ENCODE results near the gene SH3GL1. TPM values are rescaled to one million over a fixed set of nuclear protein-coding genes. Genes with fewer than 3 reads are reported as not detected.

SH3GL1 gene
- total RNA-seq, 2 experiments from 2014 or later = 33.2 to 38.9 TPM

GRCh38 chr19:4389064-4389375 is 11.3 kb downstream of the SH3GL1 start:
- H3K9me2 ChIP-seq (ENCODE audit: insufficient read depth, low read length) = no peaks in the 10 kb centered on the region
- H4K20me1 ChIP-seq (ENCODE audit: insufficient read depth, low read length) = no peaks in the 10 kb centered on the region; the same call in 1 of the 2 replicates
- no TSS peak for BruUV-seq (replicated peaks)
- H3K36me3 ChIP-seq (ENCODE audit: insufficient read depth, low read length) = peaks cover 37% of the 10 kb centered on the region; the same call in 1 of the 2 replicates
- H3K4me3 ChIP-seq (ENCODE audit: low read depth, low read length, poor library complexity, severe bottlenecking) = no peak overlapping the region
- H3K27ac ChIP-seq (ENCODE audit: low read depth, low read length, poor library complexity, severe bottlenecking) = no peak overlapping the region
- TF ChIP-seq EZH2phosphoT487 (IDR thresholded peaks at IDR 0.05; ENCODE audit: borderline replicate concordance, low read depth, low read length) = no peak
- TF ChIP-seq CTCF (conservative IDR thresholded peaks at IDR 0.05; ENCODE audit: low read length) = no peak
- H2AFZ ChIP-seq (ENCODE audit: low read length) = no peak overlapping the region
- ChIA-PET POLR2A (no interaction called here), CTCF (ENCODE audit: unreplicated experiment) (no interaction called here)
- DNase-seq (ENCODE audit: low spot score) = no peak
- no peak overlapping the region for H3K4me2 ChIP-seq (ENCODE audit: low read length)
- no peaks in the 10 kb centered on the region for H3K9me3 ChIP-seq (ENCODE audit: low read length)
- peaks cover 40% of the 10 kb centered on the region; the same call in 1 of the 2 replicates for H3K79me2 ChIP-seq (ENCODE audit: insufficient read depth, low read depth, low read length)
- H3K4me1 ChIP-seq (ENCODE audit: insufficient read depth, low read length, poor library complexity, severe bottlenecking) = no peaks in the 10 kb centered on the region
- intact Hi-C loops (cut with micrococcal nuclease; ENCODE audit: unreplicated experiment) = no loop called here

GRCh38 chr19:4388337-4389063 is 11.8 kb downstream of the SH3GL1 start:
- no peak for DNase-seq (ENCODE audit: low spot score)
- POLR2A ChIA-PET = no interaction called here
- CTCF ChIA-PET (ENCODE audit: unreplicated experiment) = no interaction called here
- H3K36me3 ChIP-seq (ENCODE audit: insufficient read depth, low read length) = peaks cover 40% of the 10 kb centered on the region; the same call in 1 of the 2 replicates
- H3K27ac ChIP-seq (ENCODE audit: low read depth, low read length, poor library complexity, severe bottlenecking) = no peak overlapping the region
- TF ChIP-seq EZH2phosphoT487 (IDR thresholded peaks at IDR 0.05; ENCODE audit: borderline replicate concordance, low read depth, low read length) (no peak), CTCF (conservative IDR thresholded peaks at IDR 0.05; ENCODE audit: low read length) (no peak)
- H3K9me2 ChIP-seq (ENCODE audit: insufficient read depth, low read length) = no peaks in the 10 kb centered on the region
- intact Hi-C loops (cut with micrococcal nuclease; ENCODE audit: unreplicated experiment) = no loop called here
- H3K4me1 ChIP-seq (ENCODE audit: insufficient read depth, low read length, poor library complexity, severe bottlenecking) = no peaks in the 10 kb centered on the region
- no peaks in the 10 kb centered on the region for H3K9me3 ChIP-seq (ENCODE audit: low read length)
- no peak overlapping the region for H3K4me2 ChIP-seq (ENCODE audit: low read length)
- H4K20me1 ChIP-seq (ENCODE audit: insufficient read depth, low read length) = no peaks in the 10 kb centered on the region; the same call in 1 of the 2 replicates
- H2AFZ ChIP-seq (ENCODE audit: low read length) = no peak overlapping the region
- no TSS peak for BruUV-seq (replicated peaks)
- no peak overlapping the region for H3K4me3 ChIP-seq (ENCODE audit: low read depth, low read length, poor library complexity, severe bottlenecking)
- peaks cover 35% of the 10 kb centered on the region; the same call in 1 of the 2 replicates for H3K79me2 ChIP-seq (ENCODE audit: insufficient read depth, low read depth, low read length)

DNA sequence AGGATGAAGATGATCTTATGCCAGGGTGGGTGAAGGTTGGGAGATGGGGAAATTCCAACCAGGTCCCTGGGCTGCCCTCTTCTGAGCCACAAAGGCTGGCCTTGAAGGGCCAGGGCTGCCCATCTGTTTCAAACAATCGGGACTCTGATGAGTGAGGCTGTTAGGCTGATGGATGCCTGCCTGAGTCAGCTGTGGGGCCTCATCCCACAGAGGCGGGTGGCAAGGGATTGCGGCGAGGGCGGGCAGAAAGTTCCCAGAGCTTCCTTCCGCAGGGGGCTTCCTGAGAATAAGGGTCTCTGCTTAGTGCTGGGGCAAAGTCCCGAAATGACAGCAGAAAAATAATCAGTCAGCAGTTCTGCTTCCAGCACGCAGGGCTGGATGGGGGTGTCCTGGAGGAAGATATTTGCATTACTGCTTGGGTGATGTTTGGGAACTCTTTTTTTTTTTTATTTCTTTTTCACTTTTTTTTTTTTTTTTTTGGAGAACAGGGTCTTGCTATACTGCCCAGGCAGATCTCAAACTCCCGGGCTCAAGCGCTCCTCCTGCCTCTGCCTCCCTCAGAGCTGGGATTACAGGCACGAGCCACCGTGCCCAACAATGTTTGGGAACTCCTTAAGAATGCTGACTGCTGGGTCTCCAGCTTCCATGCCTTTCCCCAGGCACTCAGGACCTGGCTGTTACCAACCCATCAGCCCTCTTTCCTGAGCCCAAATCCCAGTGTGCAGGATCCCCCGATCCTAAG is 14.1 kb downstream of the SH3GL1 start:
- ChIA-PET POLR2A (no interaction called here), CTCF (ENCODE audit: unreplicated experiment) (no interaction called here)
- H3K9me2 ChIP-seq (ENCODE audit: insufficient read depth, low read length) = no peaks in the 10 kb centered on the region
- DNase-seq (ENCODE audit: low spot score) = no peak
- no peak overlapping the region for H3K27ac ChIP-seq (ENCODE audit: low read depth, low read length, poor library complexity, severe bottlenecking)
- BruUV-seq (replicated peaks) = no TSS peak
- no peak overlapping the region for H3K4me3 ChIP-seq (ENCODE audit: low read depth, low read length, poor library complexity, severe bottlenecking)
- TF ChIP-seq CTCF (conservative IDR thresholded peaks at IDR 0.05; ENCODE audit: low read length) (no peak), EZH2phosphoT487 (IDR thresholded peaks at IDR 0.05; ENCODE audit: borderline replicate concordance, low read depth, low read length) (no peak)
- no peaks in the 10 kb centered on the region; the same call in 1 of the 2 replicates for H4K20me1 ChIP-seq (ENCODE audit: insufficient read depth, low read length)
- peaks cover 13% of the 10 kb centered on the region; the same call in 1 of the 2 replicates for H3K79me2 ChIP-seq (ENCODE audit: insufficient read depth, low read depth, low read length)
- H3K4me1 ChIP-seq (ENCODE audit: insufficient read depth, low read length, poor library complexity, severe bottlenecking) = peaks cover 3% of the 10 kb centered on the region
- intact Hi-C loops (cut with micrococcal nuclease; ENCODE audit: unreplicated experiment) = no loop called here
- no peaks in the 10 kb centered on the region for H3K9me3 ChIP-seq (ENCODE audit: low read length)
- H3K36me3 ChIP-seq (ENCODE audit: insufficient read depth, low read length) = peaks cover 34% of the 10 kb centered on the region; the same call in 1 of the 2 replicates
- no peak overlapping the region for H2AFZ ChIP-seq (ENCODE audit: low read length)
- no peak overlapping the region for H3K4me2 ChIP-seq (ENCODE audit: low read length)

Measured in OCI-LY7 (cell line).